HG02852 (cell line): ENCODE measurements around the gene CLEC3A.
"Not testable (repeated sequence)": the region's sequence is repeated elsewhere in the genome, so short reads cannot be mapped to it uniquely, and the experiment has no call there.

Experiments used
- ATAC-seq: cut with Tn5 transposase; IDR thresholded peaks from one replicate; pipeline ENCODE4 v1.9.1; 2021; ENCODE audit warnings: mild to moderate bottlenecking, moderate library complexity; ENCODE audit not compliant: unreplicated experiment

CLEC3A gene

GRCh38 chr16:78022347-78023060, at the start of gene CLEC3A:
Gene CLEC3A, plus strand, starts transcription at chr16:78022548. Its CDS starts 79 bp downstream, at chr16:78022627.
- no peak for ATAC-seq

GRCh38 chr16:77974883-77975282, 47.5 kb upstream of the CLEC3A start:
- ATAC-seq = no peak

GRCh38 chr16:77975942-77976341, 46.4 kb upstream of the CLEC3A start:
- ATAC-seq = no peak

- ATAC-seq = no peak
These were observed 45.0 kb upstream of the CLEC3A start for GRCh38 chr16:77977339-77977738.

GRCh38 chr16:77985111-77985510, 37.2 kb upstream of the CLEC3A start:
- no peak for ATAC-seq

- ATAC-seq = no peak
These were observed 36.2 kb upstream of the CLEC3A start for GRCh38 chr16:77986011-77986740.

GRCh38 chr16:77987810-77988209, 34.5 kb upstream of the CLEC3A start:
- no peak for ATAC-seq

GRCh38 chr16:77989846-77990245, 32.5 kb upstream of the CLEC3A start:
- no peak for ATAC-seq

GRCh38 chr16:77991701-77992100, 30.6 kb upstream of the CLEC3A start:
- no peak for ATAC-seq

GRCh38 chr16:77992381-77992780, 30.0 kb upstream of the CLEC3A start:
- ATAC-seq = not testable (repeated sequence)

- ATAC-seq = no peak
These were observed 29.0 kb upstream of the CLEC3A start for GRCh38 chr16:77993111-77993985.

- no peak for ATAC-seq
These were observed 26.4 kb upstream of the CLEC3A start for GRCh38 chr16:77995843-77996455.

GRCh38 chr16:77998350-77999023, 23.9 kb upstream of the CLEC3A start:
- no peak for ATAC-seq

- ATAC-seq = no peak
These were observed 20.8 kb upstream of the CLEC3A start for GRCh38 chr16:78001451-78002025.

- peak; percentile 98 for ATAC-seq
These were observed 19.3 kb upstream of the CLEC3A start for GRCh38 chr16:78002915-78003538.

- no peak for ATAC-seq
These were observed 17.8 kb upstream of the CLEC3A start for GRCh38 chr16:78004517-78004916.

- ATAC-seq = no peak
These were observed 16.5 kb upstream of the CLEC3A start for GRCh38 chr16:78005881-78006280.

- ATAC-seq = no peak
These were observed 15.2 kb upstream of the CLEC3A start for GRCh38 chr16:78007121-78007520.

- no peak for ATAC-seq
These were observed 1.8 kb downstream of the CLEC3A start for GRCh38 chr16:78024159-78024558.

GRCh38 chr16:78025631-78026030, 3.3 kb downstream of the CLEC3A start:
- ATAC-seq = no peak
